ENCODE results near the gene RFFL.
"Not testable (repeated sequence)": the region's sequence is repeated elsewhere in the genome, so short reads cannot be mapped to it uniquely, and the experiment has no call there.

RFFL gene, protein sequence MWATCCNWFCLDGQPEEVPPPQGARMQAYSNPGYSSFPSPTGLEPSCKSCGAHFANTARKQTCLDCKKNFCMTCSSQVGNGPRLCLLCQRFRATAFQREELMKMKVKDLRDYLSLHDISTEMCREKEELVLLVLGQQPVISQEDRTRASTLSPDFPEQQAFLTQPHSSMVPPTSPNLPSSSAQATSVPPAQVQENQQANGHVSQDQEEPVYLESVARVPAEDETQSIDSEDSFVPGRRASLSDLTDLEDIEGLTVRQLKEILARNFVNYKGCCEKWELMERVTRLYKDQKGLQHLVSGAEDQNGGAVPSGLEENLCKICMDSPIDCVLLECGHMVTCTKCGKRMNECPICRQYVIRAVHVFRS

DNA sequence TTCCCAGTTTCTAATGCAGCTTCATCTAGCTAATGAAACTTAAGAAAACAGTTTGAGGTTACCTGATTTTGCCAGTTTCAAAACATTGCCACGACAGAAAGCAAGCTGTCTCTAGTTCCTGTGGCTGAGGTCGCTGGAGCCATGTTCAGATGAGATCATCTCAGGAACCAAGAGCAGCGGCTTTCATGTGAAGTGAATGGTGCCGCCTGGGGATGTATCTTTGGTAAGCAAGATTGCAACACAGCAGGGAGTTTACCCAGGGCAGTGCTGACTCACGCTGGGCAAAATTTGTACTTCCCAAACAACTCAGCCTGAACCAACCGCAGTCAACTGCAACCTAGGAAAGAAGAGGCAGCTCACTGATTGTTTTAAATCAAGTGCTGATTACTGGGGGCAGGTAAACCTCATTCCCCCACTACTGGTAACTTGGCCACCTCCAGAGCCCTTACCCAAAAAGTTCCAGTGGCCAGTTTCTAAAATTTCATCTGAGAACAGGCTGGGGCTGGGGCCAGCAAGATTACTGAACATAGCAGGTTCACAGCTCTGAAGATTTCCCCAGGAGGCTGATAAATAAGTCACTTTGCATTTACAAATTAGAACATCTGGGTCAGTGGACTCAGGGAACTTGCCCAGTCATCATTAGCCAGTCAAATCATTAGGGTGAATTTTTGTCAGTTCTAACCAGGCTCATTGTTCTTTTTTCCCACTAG is at the start of gene RFFL:
Gene RFFL, minus strand, starts transcription at position 194 of the 710 bp plus-strand sequence. CDS start 37,154 bp downstream, outside the sequence.
- DNase-seq: peak; percentile 91

DNA sequence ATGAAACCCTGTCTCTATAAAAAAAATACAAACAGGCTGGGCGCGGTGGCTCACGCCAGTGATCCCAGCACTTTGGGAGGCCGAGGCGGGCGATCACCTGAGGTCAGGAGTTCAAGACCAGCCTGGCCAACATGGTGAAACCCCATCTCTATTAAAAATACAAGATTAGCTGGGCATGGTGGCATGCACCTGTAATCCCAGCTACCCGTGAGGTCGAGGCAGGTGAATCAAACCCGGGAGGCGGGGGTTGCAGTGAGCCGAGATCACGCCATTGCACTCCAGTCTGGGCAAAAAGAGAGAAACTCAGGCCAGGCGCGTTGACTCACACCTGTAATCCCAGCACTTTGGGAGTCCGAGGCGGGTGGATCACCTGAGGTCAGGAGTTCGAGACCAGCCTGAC is 47.3 kb upstream of the RFFL start:
- DNase-seq: not testable (repeated sequence)

DNA sequence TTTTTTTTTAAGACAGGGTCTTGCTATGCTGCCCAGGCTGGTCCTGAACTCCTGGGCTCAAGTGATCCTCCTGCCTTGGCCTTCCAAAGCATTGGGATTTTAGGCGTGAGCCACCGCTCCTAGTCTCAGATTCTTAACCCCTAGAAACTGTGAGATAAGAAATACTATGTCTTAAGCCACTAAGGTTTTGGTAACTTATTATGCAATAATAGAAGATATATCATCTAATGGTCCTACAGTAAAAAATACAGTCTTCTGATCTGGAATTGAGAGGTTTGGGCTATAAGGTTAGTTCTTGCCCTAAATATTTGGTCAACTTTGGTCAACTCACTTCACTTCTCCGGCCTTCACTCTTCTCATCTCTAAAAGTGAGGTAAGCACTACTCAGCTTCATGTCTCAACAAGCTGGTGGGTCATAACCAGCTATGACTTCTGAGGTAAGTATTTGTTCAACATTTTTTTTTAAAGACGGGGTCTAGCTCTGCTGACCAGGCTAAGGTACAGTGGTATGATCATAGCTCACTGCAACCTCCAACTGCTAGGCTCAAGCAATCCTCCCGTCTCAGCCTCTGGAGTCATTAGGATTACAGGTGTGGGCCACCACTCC is 41.4 kb upstream of the RFFL start:
- DNase-seq: no peak

DNA sequence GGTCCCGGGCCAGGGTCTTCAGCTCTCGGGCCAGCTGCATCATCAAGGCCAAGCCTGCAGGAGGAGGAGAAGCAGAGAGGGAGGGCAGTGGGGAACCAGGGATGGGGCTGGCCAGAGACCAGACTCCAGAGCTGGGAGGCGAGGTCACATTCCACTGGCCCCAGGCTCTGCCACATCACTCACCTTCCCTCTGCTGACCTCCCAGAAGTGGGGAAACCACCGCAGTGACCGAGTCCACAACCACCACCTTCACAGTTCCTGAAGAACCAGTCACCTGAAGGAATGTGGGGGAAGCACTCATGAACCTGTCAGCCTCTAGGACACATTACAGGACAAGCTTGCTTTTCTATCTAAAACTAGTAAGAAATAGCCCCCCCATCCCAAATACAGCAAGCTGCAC is 39.8 kb upstream of the RFFL start:
- no peak for DNase-seq

DNA sequence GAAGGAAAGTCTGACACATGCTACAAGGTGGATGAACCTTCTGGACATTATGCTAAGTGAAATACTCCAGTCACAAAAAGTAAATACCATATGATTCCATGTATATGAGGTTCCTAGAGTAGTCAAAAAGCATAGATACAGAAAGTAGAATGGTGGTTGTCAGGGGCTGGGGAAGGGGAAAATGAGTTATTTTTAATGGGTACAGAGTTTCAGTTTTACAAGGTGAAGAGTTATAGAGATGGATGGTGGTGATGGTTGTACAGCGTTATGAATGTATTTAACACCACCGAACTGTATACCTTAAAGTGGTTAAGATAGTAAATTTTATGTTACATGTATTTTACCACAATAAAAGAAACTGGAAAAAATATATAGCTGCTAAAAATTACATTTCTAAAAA is 38.2 kb upstream of the RFFL start:
- DNase-seq: no peak

DNA sequence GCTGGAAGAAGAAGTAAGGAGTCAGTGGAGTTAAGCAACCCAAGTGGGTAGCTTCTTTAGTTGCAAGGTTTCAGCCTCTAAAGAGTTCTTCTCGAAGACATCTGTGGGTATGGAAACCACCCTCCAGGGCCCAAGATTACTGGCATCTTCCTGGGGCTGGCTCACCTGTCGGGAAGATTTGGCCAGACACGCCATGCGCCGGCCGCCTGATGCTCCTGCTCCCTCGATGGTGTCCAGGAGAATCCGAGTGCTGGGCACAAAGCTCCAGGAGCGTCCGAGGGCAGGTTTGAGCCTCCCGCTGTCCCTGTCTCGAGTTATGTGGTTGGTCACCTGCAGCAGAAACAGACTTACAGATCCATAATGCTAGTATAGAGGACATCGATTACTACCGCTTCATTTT is 37.5 kb upstream of the RFFL start:
- DNase-seq: no peak

DNA sequence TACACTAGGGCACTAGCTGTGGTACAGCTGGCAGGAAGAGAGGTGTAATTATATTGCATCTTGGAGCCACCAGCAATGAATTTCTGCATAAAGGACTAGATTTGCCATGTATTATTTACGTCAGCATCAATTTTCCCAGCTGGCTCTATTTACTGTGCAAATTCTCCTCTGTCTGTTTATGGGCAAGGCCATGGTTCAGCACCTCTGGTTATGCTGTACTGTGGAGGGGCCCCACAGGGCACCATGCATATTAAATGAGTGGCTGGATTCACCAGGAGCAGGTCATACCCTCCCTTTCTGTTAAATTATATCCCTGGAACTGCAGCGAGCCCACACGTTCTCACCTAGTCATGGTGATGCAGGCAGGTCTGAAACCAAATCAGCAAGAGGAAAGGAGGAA is 36.4 kb upstream of the RFFL start:
- DNase-seq: no peak

DNA sequence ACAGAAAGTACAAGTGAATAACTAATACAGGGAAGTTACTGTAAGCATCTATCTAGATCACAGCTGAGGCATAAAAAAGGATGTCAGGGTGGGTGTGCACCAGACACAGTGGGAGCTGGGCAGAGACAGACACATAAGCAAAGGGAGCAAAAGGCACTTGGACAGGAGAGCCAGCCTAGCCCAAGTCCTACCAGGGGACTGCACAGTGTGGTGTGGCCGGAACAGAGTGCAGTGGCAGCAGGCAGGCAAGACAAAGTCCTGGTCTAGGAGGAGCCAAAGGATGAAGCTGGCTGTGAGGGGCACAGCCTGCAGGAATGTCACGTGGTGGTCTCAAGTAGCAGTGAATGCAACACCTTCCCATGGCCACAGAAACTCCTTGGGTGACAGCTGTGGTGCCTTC is 34.3 kb upstream of the RFFL start:
- DNase-seq: no peak

DNA sequence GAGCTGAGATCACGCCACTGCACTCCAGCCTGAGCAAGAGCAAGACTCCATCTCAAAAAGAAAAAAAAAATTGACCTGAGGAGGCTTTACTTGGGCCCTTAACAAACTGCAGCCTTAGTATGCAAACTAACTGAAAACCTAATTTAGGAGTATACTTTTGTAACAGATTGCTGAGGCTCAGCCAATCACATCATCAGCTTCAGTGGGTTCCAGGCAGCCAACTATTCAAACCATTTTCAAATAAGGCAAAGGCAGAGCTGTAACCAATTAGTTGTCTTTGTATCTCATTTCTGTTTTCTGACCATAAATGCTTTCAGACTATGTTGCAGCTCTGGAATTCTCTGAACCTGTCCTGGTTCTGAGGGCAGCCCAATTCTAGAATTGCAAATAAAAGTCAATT is 32.2 kb upstream of the RFFL start:
- no peak for DNase-seq

DNA sequence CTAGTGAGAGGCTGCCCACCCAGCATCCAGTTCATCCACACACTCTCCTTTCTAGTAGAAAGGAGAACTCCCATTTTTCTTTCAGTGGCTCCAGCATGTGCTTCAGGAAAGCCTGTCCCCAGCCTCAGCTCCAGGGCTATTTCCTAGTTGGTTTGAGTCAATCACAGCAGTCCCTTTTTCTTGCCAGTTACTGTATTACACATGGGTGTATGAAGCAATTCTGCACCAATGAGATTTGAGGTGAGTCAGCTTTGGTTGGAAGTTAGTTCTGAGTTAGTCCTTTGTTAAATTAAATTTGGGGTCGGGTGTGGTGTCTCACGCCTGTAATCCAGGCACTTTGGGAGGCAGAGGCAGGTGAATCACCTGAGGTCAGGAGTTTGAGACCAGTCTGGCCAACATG is 31.4 kb upstream of the RFFL start:
- DNase-seq: no peak

DNA sequence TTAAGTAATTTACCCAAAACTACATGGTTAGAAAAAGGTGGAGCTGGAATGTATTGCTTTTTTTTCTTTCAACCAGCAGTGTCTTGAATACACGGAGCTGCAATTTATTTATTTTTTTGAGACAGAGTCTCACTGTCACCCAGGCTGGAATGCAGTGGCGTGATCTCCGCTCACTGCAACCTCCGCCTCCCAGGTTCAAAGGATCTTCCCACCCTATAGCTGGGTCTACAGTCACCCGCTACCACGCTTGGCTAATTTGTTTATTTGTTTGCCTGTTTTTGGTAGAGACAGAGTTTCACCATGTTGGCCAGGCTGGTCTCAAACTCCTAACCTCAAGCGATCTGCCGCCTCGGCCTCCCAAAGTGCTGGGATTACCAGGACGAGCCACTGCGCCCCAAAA is 27.2 kb upstream of the RFFL start:
- not testable (repeated sequence) for DNase-seq

DNA sequence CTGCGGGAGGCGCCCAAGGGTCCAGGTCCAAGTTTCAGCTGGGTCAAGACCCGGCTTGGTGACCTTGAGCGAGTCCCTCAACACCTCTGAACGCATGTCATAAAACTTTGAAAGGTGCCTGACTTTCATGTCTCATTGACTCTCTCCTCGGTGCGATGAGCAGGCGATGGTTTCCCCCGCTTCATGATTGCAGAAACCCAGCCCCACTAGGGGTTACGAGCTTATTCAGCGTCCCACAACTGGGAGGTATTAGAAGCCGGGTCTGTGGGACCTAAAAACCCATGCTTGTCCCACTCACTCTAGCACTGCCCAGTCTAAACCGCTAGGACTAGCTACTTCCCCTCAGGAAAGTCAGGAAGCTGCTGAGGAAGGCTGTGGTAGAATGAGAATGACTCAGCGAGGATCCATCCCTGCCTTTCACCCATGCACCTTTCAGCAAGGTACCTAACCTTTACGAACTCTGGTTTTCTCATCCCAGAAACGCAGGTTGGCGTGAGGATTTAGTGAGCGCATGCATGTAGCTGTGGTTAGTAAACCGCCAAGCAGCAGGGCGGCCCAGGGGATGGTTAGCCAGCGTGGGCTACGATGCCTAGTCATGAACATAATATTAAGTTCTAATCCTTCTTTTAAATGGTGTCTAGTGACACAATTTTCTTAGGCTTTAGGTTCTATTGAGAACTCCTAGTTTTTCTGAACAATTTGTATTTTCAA is 26.2 kb upstream of the RFFL start:
- DNase-seq: peak; percentile 70

DNA sequence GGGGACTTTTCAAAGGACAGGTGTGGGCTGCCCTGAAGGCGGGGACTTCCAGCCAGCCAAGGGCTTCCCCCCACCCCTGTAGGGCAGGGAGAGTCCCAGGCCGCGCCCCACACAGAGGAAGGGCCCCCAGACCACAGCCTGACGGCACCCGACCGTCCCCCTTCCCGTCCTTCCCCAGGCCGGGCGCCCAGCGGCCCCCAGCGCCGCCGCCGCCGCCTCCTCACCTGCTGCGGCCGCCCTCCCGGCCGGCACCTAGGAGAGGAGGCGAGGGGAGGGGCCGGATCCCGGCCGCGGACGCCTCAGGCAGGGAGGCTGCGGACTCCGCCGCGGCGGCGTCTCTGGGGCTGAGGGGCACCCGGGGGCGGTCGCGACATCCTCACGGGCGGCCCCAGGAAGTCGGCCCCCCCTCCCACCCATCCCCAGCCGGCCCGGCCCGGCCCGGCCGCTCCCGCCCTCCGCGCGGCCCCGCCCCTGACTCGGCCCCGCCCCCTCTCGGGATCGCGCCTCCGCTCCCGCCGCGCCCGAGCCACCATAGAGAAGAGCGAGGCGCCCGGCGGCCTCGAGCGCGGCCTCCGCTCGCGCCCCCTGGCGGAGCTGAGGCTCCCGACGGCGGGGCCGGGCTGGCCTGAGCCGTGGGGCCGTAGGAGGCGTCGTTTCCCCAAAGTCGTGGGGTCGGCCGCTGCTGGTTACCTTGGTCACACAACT is 25.5 kb upstream of the RFFL start:
- DNase-seq: peak; percentile 90

DNA sequence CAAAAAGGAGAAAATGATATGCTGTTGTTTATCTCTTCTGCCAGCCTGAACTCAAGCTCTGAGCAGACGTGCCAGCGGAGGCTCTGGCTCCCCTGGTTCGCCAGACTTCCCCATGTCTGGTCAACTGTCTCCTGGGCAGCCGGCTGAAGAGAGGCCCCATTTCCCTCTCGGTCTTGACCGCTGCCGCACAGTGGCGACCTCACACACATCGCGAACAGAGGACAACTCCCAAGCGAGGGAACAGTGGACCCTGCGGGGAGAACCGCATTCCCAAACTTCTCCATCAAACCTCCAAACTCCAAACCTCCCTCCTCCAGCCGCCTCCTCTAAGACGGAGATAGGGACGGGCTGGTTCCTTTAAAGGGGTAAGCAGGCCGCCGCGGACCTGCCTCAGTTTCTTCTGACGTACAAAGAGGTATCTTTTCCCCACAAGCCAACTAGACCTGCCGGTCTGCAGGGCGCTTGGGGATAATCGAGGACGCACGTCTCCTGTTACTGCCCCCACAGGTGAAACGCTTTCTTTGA is 24.9 kb upstream of the RFFL start:
- DNase-seq: peak; percentile 23

DNA sequence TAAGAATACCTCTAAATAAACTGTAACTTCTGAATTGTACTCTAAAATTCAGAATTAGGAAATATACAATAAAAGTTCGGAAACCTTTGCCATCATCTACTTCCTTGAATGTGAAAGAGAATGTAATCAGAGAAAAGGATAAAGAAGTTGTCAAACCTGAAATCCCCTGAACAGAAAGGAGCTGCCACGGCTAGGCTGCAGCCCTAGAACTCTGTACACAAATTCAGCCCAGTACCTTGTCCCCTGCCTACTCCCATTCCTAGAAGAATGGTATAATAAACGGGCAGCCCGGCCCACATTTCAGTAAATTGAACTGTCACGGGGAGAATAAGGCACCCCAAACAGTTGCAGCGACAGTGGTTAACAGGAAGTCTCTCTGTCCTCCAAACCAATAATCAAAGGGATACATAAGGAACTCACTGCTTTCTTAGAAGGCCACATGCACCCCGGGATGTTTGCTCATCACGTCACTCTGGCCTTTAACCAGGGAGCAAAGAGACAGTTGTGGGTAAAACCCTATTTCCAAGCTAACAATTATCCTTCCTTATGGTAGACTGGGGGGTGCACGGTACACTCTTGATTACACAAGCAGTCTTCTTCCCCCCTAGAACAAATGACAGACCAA is 24.3 kb upstream of the RFFL start:
- DNase-seq: peak; percentile 31

DNA sequence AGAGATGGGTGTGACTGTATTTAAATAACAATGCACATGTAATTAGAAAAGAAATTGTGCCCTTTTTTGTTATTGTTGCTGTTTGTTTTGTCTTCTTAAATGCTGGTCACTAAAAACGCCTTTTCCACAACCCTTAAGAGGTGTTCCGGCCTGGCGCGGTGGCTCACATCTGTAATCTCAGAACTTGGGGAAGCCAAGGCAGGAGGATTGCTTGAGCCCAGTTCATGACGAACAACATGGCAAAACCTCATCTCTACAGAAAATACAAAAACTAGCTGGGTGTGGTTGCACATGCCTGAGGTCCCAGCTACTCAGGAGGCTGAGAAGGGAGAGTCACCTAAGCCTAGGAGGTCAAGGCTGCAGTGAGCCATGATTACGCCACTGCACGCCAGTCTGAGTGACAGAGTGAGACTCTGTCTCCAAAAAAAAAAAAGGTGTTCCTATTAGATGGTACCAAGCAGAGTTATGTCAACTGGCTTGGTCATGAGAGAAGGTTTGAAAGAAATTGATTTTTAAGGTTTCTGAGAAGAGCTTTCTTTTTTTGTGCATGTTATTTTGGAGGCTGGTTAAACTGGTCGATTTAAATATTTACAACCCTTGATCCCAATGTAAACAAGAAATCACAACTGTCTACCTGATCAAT is 23.5 kb upstream of the RFFL start:
- DNase-seq: no peak

DNA sequence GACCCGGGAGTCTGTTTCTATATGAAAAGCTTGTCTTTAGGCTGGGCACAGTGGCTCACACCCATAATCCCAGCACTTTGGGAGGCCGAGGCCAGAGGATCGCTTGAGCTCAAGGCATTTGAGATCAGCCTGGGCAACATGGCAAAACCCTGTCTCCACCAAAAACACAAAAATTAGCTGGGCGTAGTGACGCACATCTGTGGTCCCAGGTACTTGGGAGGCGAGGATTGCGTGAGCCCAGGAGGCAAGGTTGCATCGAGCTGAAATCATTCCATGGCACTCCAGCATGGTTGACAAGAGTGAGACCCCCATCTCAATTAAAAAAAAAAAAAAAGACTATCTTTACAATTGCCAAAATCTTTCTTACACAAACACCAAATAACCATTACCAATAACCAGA is 22.7 kb upstream of the RFFL start:
- DNase-seq: no peak

DNA sequence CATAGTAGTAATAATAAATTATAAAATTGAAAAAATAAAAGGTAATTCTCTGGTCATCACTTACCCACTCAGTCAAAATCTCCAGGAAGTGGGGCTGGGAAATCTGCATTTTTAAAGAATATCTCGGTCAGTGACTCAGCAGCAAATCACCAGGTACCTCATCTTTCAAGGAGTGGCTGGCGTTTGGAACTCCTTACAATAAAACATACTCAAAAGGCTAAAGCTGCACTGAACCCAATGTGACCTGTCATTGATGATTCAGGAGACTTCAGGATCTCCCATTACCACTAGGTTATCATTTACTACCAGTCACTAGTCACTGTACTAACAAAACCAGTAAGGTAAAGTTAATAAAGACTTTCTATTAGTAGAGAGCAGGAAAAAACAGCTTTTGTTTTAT is 21.5 kb upstream of the RFFL start:
- peak; percentile 31 for DNase-seq

DNA sequence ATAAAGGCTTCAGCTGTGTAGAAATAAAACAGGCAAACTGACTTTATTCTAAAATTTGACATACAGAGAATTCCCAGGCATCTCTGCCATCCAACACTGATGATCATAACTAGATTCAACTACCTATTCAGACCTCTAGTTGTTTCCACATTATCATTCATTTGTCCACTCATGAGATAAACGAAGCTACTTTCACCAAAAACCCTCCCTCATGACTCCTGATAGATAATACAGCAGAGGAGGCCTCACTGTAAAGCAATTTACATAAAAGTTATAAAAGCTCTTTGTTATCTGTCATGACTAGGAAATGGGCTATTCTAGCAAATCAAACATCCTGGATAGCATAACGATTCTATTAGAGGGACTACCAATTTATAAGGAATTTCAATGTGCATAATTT is 19.6 kb upstream of the RFFL start:
- DNase-seq: no peak

DNA sequence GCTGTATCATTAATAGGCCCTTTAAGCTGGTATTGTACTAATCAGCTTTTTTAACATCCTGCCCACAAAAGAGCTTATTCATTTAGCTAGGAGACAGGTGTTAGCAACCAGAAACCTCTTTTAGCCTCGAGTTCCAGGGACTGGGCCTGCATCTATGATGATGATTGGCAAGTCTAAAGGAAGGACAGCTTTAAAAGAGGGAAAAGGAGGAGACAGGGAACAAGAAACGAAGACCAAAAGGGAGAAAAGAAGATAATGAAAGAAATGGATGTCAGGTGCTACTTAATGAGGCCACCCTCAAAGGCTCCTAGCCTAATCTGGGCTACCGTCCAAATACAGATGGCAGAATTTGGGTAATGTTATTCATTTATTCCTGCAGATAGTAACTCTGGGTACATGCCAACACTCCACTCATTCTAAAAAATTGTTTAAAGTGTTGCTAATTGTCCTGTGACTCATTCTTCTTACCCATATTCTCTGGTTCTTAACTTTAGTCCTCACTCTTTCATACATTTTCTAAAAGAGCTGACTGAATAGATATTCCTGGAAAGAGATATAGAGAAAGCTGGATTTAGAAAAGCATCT is 18.7 kb upstream of the RFFL start:
- no peak for DNase-seq

DNA sequence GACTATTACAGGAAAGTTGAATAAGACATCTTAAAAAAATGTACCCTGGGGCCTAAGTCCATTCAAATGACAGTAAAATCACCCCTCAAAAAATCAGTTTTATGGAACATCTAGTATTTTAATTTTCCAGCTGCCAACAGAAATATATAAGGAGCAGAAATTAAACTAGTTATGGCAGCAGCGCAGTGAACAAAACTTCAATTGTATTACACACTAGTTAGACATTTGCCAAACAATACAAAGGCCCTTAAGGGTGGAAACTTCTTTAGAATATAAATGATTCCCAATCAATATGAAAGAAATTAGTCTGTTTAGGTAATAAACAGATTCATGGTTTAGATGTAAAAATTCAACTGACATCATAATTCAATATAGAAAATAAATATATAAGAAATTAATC is 18.1 kb upstream of the RFFL start:
- no peak for DNase-seq

All from stimulated activated CD4-positive, alpha-beta T cell treated with anti-CD3 and anti-CD28 coated beads, Interleukin-15, amount 100 ng/mL, for 24 hours (primary cell).